ENCODE data around the gene MAN1C1. TPM values are rescaled to one million over a fixed set of nuclear protein-coding genes. Genes with fewer than 3 reads are reported as not detected.
"Not testable (repeated sequence)": the region's sequence is repeated elsewhere in the genome, so short reads cannot be mapped to it uniquely, and the experiment has no call there.

The MAN1C1 gene
- total RNA-seq, 4 donors from 2014 or later, result 5.0 to 31.1 (median 7.9) TPM

DNA sequence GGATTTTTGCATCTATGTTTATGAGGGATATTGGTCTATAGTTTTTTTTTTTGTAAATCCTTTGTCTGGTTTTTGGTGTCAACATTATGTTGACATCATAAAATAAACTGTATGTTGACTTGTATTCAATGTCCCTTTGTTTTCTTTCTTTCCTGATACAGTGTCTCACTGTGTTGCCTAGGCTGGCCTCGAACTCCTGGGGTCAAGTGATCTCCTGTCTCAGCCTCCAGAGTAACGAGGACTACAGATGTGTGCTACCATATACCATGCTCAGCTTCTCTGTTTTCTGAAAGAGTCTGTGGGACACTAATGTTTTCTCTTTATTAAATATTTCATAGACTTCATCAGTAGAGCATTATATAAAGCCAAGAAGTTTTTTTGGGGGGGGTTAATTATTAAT is 18.3 kb downstream of the MAN1C1 start:
- intact Hi-C loops (cut with DNase I; ENCODE audit: low total_unique reads), result no loop called here
- no peaks in the 10 kb centered on the region for H3K4me1 ChIP-seq
- TF ChIP-seq POLR2A (IDR thresholded peaks at IDR 0.05) (no peak), CTCF (IDR thresholded peaks at IDR 0.05) (no peak)

DNA sequence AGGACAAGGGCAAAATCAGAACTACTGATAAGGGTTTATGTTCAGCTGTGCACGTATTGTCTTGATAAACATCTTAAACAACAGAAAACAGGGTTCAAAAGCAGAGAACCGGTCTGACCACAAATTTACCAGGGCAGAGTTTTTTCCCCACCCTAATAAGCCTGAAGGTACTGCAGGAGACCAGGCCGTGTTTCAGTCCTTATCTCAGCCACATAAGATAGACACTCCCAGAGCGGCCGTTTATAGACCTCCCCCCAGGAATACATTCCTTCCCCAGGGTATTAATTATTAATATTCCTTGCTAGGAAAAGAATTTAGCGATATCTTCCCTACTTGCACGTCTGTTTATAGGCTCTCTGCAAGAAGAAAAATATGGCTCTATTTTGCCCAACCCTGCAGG is 19.6 kb downstream of the MAN1C1 start:
- H3K36me3 ChIP-seq; H3K27ac ChIP-seq; H3K9me3 ChIP-seq; DNase-seq; H3K4me1 ChIP-seq; intact Hi-C loops (cut with DNase I; ENCODE audit: low total_unique reads); H3K27me3 ChIP-seq; H3K4me3 ChIP-seq: not testable (repeated sequence)

More for the DNA sequence above, 18.3 kb downstream of the MAN1C1 start:
- Histone ChIP-seq H3K27me3 (no peaks in the 10 kb centered on the region), H3K9me3 (no peaks in the 10 kb centered on the region), H3K4me3 (no peak overlapping the region), H3K27ac (no peak overlapping the region), H3K36me3 (no peaks in the 10 kb centered on the region)
- DNase-seq, result no peak

DNA sequence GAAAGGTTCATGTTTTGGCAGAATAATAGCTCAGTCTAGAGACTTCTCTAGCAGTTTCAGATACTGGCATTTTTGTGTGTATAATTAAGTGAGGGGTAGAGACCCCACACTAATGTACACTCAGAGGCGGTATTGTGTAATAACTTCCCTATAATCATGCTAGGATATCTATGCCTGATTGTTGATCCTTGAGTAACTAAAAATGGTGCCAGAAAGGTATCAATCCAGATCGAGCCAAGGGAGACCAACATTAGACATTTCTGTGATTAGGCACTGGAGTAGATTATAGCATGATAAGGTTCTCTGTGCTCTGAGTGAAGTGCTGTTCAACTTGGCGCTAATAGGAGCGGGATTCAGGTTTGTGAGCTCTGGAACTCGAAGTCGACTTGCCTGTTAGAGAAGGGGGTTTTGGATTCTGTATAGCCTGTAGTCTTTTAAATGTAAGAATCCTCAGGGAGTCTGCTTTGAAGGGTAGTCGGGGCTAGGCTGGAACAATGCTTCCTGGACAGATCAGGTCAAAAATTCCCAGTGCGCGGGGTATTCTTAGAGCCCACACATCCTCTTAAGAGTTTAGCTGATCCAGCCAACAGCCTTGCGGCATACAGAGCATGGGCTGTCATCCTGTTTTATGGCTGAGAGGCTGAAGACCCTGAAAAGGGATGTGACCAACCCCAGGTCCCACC is 24.2 kb downstream of the MAN1C1 start:
- no peaks in the 10 kb centered on the region for H3K9me3 ChIP-seq
- no peaks in the 10 kb centered on the region for H3K27me3 ChIP-seq
- intact Hi-C loops (cut with DNase I; ENCODE audit: low total_unique reads), result no loop called here
- no peak overlapping the region for H3K4me3 ChIP-seq
- H3K27ac ChIP-seq, result peak overlapping the region in 1 of 2 donors; percentile 20
- no peaks in the 10 kb centered on the region for H3K4me1 ChIP-seq
- no peak for TF ChIP-seq POLR2A (IDR thresholded peaks at IDR 0.05)
- no peak for TF ChIP-seq CTCF (IDR thresholded peaks at IDR 0.05)
- no peak for DNase-seq
- no peaks in the 10 kb centered on the region for H3K36me3 ChIP-seq

- TF ChIP-seq CTCF (IDR thresholded peaks at IDR 0.05) (no peak), POLR2A (IDR thresholded peaks at IDR 0.05) (no peak)
- no peaks in the 10 kb centered on the region for H3K36me3 ChIP-seq
- H3K4me3 ChIP-seq, result no peak overlapping the region
- H3K27ac ChIP-seq, result peak overlapping the region in 1 of 2 donors; percentile 20
- DNase-seq, result no peak
- intact Hi-C loops (cut with DNase I; ENCODE audit: low total_unique reads), result no loop called here
- H3K27me3 ChIP-seq, result no peaks in the 10 kb centered on the region
- no peaks in the 10 kb centered on the region for H3K9me3 ChIP-seq
- no peaks in the 10 kb centered on the region for H3K4me1 ChIP-seq
Measured at GRCh38 chr1:25641329-25641725, 24.7 kb downstream of the MAN1C1 start.

DNA sequence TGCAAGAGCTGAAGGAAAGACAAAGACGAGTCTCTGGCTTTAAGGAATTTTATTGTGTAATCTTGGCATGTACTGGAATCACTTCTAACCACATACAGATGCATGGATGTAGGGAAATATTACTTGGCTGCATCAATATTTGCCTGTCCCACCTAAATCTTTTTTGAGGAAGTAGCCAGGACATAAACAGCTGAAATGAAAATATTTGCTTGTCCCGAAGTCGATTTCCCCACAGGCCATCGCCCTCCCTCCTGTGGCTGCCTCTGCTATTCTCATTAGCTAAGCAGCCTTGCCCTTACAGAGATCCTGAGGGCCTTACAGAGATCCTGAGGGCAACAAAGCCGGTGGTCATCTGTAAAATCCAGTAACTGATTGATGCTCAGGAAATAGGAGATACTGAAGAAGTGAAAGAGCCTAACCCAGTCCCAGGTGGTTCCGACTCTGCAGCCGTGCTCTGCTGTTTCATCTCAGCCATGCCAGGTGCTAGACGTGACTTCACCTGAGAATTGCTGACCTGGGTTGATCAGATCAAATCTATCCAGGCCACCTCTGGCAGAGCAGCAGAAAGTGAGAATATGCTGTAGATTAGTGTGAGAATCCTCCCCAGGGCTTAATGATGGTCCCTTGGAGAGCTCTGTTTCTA is 25.5 kb downstream of the MAN1C1 start:
- intact Hi-C loops (cut with DNase I; ENCODE audit: low total_unique reads), result no loop called here
- TF ChIP-seq CTCF (IDR thresholded peaks at IDR 0.05), result no peak
- TF ChIP-seq POLR2A (IDR thresholded peaks at IDR 0.05), result no peak
- H3K4me1 ChIP-seq, result no peaks in the 10 kb centered on the region
- no peak overlapping the region for H3K4me3 ChIP-seq
- DNase-seq, result peak; percentile 38 to 44
- H3K36me3 ChIP-seq, result no peaks in the 10 kb centered on the region
- H3K27ac ChIP-seq, result peak overlapping the region; percentile 9 to 39
- no peaks in the 10 kb centered on the region for H3K9me3 ChIP-seq
- H3K27me3 ChIP-seq, result no peaks in the 10 kb centered on the region

Data from uterus (tissue), 4 donors.